HG03432 (cell line): ENCODE data around the gene FGA.

Source experiments
- ATAC-seq: cut with Tn5 transposase; IDR thresholded peaks from one replicate; pipeline ENCODE4 v1.9.1; 2021; ENCODE audit warnings: mild to moderate bottlenecking, moderate library complexity; ENCODE audit not compliant: unreplicated experiment

FGA gene

GRCh38 chr4:154590329-154591006, at the start of gene FGA:
Gene FGA (minus strand): TSS chr4:154590742. CDS start chr4:154590687, 55 bp downstream.
- ATAC-seq: no peak

GRCh38 chr4:154634058-154634457, 43.5 kb upstream of the FGA start:
- ATAC-seq: peak; percentile 57

- ATAC-seq: no peak
Measured at GRCh38 chr4:154631828-154632227, 41.3 kb upstream of the FGA start.

- no peak for ATAC-seq
Measured at GRCh38 chr4:154630324-154630723, 39.8 kb upstream of the FGA start.

- peak; percentile 98 for ATAC-seq
Measured at GRCh38 chr4:154626793-154627484, 36.4 kb upstream of the FGA start.

GRCh38 chr4:154625971-154626370, 35.4 kb upstream of the FGA start:
- no peak for ATAC-seq

- no peak for ATAC-seq
Measured at GRCh38 chr4:154623995-154624394, 33.5 kb upstream of the FGA start.

- ATAC-seq: no peak
Measured at GRCh38 chr4:154623436-154623835, 32.9 kb upstream of the FGA start.

GRCh38 chr4:154622598-154622997, 32.1 kb upstream of the FGA start:
- peak; percentile 40 for ATAC-seq

GRCh38 chr4:154620111-154620510, 29.6 kb upstream of the FGA start:
- no peak for ATAC-seq

- ATAC-seq: peak; percentile 73
Measured at GRCh38 chr4:154618708-154619315, 28.3 kb upstream of the FGA start.

- ATAC-seq: no peak
Measured at GRCh38 chr4:154617820-154618317, 27.3 kb upstream of the FGA start.

- peak; percentile 94 for ATAC-seq
Measured at GRCh38 chr4:154616731-154617130, 26.2 kb upstream of the FGA start.

- ATAC-seq: no peak
Measured at GRCh38 chr4:154616287-154616686, 25.7 kb upstream of the FGA start.

- no peak for ATAC-seq
Measured at GRCh38 chr4:154615211-154615610, 24.7 kb upstream of the FGA start.

GRCh38 chr4:154614306-154614705, 23.8 kb upstream of the FGA start:
- no peak for ATAC-seq

- ATAC-seq: no peak
Measured at GRCh38 chr4:154612472-154613414, 22.2 kb upstream of the FGA start, which contains the start of gene FGG. Gene FGG (minus strand): TSS chr4:154612656. CDS start chr4:154612609, 47 bp downstream.

GRCh38 chr4:154611833-154612232, 21.3 kb upstream of the FGA start:
- no peak for ATAC-seq

- no peak for ATAC-seq
Measured at GRCh38 chr4:154610582-154610981, 20.0 kb upstream of the FGA start.

GRCh38 chr4:154609532-154609931, 19.0 kb upstream of the FGA start:
- ATAC-seq: no peak
